ENCODE measurements around the gene PTCSC3.

GRCh38 chr14:36223558-36223957 is 47.0 kb upstream of the PTCSC3 start:
- TF ChIP-seq TAF1 (IDR thresholded peaks at IDR 0.05; ENCODE audit: borderline replicate concordance, insufficient read depth, low read length) (no peak), POLR2AphosphoS5 (IDR thresholded peaks at IDR 0.05; ENCODE audit: low read depth, low read length) (no peak), REST (IDR thresholded peaks at IDR 0.05; ENCODE audit: insufficient read depth in 1 of 2, low read depth in 2 of 2, low read length in 2 of 2) (no peak), FOXP2 (optimal IDR thresholded peaks at IDR 0.05; ENCODE audit: borderline replicate concordance, extremely low read depth, extremely low read length, insufficient read depth) (no peak)
